Posterior vena cava (tissue), 2 donors: ENCODE measurements around the gene GRM4. TPM values are rescaled to one million over a fixed set of nuclear protein-coding genes. Genes with fewer than 3 reads are reported as not detected.
A peak's percentile ranks its signal among the peaks of the same experiment; 100 is the strongest.
"Not testable (repeated sequence)": the region's sequence is repeated elsewhere in the genome, so short reads cannot be mapped to it uniquely, and the experiment has no call there.

Experiments
- DNase-seq: peaks from one replicate; pipeline ENCODE4 v3.0.0-alpha.2; 2020; ENCODE audit warnings: low spot score
- intact Hi-C, 2 donors: fragments of 100-400 bp; cut with DNase I; formaldehyde crosslinking; loops; one replicate each; pipeline versions ENCODE4 v1.14.1 to v1.14.2; 2022 to 2023
- total RNA-seq, 2 donors: library from RNA; stranded (reverse); fragmentation: NEBNext Ultra II Directional; extraction: Animal tissue kit (Norgen Biotek cat#: 25700); gene quantifications; one replicate each; pipeline ENCODE4 v1.2.1, GENCODE V29; 2021
- donor health status: DM: yes; HTN: yes; CAD: no.
- donor health status: DM: yes; HTN: yes; CAD: no.

Gene GRM4
- total RNA-seq, 2 donors from 2014 or later: not detected

DNA sequence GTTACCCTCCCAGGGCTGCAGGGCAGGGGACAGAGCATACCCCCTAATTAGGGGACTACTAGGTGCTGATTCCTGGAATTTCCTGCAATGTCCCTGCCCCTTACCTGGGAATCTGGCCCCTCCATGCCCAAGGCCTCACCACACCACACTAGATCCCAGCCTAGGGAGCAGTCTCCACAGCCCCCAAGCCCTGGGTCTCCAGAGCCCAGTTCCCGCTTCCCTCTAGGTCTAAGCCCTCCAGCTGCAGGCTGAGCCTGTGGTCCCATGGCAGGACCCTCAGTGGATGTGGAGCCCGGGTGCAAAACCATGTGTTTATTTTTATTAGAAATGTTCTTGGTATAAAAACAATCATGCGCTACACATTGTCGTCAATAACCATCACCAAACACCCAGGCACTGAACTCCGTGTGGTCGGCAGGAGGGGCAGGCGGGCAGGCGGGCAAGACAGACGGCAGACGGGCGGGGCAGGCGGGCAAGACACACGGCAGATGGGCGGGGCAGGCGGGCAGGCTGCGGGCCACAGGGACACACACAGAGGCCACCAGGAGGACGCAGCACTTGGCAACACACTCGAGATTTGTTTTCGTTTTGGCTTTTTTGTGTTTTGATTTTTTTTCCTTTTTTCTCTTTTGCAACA lies 124.2 kb downstream of the GRM4 start:
- intact Hi-C loops: loop anchor here in 1 of 2 donors (10.0 kb wide), 1 partner anchor 247 kb away; no protein-coding TSS in a partner anchor
- DNase-seq: no peak

DNA sequence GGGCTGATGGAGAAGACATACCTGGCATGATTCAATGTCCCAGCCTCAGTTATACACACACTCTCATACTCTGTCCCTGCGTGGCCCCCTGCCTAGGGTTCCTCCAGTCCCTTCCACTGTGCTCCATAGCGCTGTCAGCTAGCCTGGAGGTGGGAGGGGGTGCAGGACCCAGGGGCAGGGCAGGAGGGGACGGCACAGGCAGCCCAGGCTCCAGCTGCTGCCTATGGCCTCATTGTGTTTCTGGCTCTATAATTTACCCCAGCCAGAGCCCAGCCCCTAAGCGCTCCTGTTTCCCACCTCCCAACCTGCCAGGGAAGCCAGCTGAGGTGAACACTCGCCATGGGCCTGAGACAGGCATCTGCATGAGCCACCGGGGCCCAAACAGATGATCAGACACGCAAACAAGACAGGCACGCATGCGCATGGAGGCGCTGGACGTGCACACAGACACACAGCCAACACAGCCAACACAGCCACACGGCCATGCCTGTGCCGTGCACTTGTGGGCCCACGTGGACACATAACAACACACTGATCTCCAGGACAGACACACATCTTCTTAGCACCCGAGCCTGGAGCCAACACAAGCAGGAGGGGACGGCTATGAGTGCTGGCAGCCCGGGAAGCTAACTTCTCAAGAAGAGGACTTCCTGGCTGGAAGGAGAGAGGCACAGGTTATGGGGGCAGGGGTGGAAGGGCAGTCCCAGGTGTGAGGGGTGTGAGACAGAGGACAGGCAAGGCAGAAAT lies 124.9 kb downstream of the GRM4 start:
- DNase-seq: peak; percentile 68
- intact Hi-C loops: loop anchor here in 1 of 2 donors (10.0 kb wide), 1 partner anchor 246 kb away; no protein-coding TSS in a partner anchor

DNA sequence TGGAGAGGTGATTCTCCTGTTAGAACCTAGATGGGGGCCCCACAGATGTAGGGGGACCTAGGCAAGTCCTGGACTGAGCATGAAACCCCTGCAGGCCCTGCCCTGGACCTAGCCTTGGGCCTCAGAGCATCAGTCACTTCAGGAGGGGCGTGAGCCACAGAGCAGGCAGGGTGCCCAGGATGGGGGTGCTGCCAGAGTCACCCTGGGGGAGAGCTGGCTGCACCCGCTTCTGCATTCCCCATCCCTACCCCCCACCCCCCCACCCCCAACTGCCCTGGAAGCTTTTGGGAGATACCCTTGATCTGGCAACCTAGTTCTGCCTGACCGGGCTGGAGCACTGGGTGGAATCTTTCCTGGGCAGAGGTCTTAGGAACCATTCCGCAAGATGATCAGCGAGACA lies 125.6 kb downstream of the GRM4 start:
- peak; percentile 70 for DNase-seq
- intact Hi-C loops: loop anchor here in 1 of 2 donors (10.0 kb wide), 1 partner anchor 245 kb away; no protein-coding TSS in a partner anchor

DNA sequence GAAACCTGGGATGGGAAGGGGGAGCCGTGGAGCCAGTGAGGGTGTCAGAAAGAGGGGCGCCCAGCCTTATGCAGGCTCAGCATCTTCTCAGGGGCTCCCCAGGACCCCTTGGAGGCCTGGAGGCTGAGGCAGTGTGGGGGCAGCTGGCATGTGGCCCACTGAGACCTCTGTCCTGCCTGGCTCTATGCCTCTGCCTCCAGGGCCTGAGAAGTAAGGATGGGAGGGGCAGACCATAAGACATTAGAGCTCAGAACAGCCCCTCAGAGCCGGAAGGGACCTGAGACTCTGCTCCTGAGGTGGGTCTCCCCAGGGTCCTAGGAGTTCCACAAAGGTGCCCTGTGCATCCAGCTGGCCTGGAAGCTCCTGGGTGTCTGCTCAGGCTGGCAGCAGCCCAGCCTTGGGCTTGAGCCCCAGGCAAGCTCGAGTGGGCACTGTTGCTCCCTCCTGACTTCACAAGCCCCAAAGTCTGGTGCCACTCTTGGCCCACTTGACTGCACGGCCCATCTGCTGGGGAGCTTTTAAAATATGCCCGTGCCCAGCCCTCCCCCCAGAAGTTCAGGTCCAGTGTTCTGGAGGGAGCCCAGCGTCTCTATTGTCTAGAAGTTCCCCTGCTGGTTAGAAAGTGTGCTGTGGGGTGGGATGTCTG lies 126.8 kb downstream of the GRM4 start:
- intact Hi-C loops: no loop called here
- no peak for DNase-seq

DNA sequence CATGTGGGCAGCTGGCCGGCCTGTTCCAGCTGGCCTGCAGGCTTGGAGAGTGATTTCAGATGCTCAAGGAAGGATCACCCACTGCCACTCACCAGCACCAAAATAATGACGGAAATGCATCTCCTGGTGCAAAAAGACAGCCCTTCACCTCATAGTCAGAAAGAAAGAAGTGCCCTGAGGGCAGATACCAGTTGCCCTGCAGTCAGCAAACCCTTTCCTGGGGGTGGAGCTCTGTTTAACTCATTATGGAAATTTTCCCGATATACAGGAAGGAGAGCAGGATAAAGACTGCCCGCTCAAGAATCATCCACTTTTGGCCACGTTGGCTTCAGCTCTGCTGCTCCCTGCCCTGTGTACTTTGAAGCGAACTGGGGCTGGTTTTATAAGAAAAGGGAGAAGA lies 127.9 kb downstream of the GRM4 start:
- no peak for DNase-seq
- intact Hi-C loops: no loop called here

DNA sequence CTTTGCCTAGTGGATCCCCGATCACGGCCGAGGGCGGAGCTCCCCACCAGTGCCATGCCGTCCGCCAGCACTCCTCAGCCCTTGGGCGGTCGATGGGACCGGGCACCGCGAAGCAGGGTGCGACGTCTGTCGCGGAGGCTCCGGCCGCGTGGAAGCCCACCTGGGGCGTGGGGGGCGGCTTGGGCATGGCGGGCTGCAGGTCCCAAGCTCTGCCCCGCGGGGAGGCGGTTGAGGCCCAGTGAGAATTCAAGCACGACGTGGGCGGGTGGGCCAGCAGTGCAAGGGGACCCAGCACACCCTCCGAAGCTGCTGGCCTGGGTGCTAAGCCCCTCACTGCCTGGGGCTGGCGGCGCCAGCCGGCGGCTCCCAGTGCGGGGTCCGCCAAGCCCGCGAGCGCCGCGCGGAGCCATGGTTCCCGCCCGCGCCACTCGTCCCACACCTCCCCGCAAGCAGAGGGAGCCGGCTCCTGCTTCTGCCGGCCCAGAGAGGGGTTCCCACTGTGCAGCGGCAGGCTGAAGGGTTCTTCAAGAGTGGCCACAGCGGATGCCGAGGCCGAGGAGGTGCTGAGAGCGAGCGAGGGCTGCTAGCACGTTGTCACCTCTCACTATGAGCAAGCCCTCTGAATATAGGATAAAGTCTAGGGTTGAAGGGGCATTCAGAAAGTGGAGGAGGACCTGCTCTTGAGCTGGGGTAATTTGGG lies 128.6 kb downstream of the GRM4 start:
- intact Hi-C loops: no loop called here
- no peak for DNase-seq

DNA sequence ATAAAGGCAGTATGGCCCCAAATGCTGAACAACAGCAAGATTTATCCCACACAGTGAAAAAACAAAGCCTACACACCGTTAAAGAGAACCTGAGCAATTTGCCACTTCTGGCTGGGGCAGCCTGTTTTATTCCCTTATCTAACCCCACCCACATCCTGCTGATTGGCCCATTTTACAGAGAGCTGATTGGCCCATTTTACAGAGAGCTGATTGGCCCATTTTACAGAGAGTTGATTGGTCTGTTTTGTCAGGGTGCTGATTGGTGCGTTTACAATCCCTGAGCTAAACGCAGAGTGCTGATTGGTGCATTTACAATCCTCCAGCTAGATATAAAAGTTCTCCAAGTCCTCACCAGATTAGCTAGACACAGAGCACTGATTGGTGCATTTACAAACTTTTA lies 129.3 kb downstream of the GRM4 start:
- DNase-seq, intact Hi-C loops: not testable (repeated sequence)

DNA sequence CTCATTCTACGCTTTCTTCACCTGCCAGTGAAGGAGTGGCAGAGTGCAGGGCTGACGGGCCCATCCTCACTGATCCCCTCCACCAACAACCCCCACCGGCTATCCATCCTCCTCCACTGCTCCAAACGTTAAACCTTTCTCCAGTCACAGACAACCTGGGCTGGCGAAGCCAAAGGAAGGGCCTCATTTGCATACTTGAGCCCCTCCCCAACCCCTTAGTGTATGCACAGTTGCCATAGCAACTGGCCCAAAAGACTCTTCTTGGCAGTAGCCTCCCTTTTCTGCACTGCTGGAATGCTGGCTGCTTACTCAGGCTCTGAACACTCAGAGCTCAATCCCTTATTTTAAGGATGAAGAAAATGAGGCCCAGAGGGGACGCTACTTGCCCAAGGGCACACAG lies 130.3 kb downstream of the GRM4 start:
- no peak for DNase-seq
- intact Hi-C loops: no loop called here

DNA sequence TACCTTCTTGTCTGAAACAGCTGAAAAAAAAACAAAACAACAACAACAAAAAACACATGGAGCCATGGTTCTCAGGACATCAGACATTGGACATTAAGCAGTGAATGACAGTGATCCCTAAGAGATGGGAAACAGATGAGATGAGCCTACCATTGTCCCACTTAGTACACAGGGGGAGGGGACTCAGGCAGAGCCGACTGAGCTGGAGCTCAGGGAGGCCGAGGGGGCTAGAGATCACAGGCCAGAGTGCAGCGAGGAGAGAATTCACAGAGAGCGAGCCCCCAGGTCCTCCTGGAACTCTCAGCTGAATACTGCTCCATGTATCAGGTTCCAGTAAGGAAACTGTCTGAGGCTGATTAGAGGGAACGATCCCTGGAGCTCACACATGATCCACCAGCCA lies 134.6 kb downstream of the GRM4 start:
- DNase-seq: peak; percentile 12
- intact Hi-C loops: no loop called here

DNA sequence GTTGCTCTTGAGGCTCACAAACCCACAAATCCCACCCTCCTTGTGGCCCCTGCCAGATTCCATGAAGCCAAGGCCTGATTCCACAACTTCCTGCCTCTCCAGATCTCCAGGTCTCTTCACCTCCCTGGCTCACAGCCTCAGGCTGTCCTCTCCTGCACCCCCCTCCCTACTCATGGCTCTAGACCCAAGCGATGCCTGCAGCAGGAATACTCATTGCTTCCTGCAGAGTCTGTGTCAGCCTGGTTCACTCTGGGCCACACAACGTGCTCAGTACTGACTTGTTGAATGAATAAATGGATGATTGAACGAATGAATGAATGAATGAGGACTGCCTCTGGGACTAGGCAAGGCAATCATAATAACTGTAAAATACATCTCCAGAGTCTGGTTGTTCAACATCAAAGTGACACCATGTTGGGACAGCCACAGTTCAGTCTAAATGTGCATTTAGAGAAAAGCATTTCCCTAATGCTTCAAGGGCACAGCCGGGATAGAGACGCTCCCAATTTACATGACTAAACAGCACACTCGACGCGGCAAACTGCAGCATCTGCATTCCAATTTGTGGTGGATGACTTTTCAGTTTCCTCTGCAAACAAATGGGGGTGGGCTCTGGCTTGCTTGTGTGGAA lies 139.9 kb downstream of the GRM4 start:
- intact Hi-C loops: no loop called here
- DNase-seq: peak; percentile 40

DNA sequence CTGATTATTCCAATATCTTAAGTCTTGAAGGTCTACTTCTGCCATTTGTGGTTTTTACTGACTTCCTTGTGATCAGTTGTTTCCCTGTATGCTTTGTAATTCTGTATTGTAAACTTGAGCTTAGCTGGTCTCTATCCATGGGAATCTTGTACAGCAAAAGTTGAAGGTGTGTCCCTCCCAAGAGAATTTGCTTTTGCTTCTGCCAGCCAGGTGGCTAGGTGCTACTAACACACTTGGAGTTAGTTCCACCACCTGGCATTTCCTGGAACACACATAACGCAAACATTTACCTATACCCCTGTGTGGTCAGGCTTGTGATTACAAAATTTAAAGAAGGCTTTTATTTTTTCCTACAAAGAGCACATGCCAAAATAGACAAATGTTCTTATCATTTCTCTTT lies 141.2 kb downstream of the GRM4 start:
- DNase-seq: peak; percentile 26
- intact Hi-C loops: loop anchor here in 1 of 2 donors (5.0 kb wide), 1 partner anchor 1278 kb away; no protein-coding TSS in a partner anchor

DNA sequence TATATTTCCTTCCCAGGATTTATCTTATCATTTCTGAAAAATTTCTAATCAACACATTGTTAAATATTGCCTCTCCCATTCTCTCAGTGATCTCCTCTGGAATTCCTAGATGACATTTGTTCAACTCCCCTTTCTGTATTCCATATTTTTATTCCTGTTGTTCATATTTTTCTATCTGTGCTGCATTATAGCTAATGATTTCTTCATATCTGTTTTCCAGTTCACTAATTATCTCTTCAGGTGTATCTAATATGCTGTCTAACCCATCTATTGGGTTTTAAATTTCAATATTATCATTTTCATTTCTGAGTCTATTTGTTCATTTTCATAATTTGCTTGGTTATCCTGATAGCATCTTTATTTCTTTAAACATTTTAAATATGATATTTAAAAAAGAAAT lies 141.9 kb downstream of the GRM4 start:
- intact Hi-C loops: loop anchor here in 1 of 2 donors (5.0 kb wide), 1 partner anchor 1278 kb away; no protein-coding TSS in a partner anchor
- no peak for DNase-seq

DNA sequence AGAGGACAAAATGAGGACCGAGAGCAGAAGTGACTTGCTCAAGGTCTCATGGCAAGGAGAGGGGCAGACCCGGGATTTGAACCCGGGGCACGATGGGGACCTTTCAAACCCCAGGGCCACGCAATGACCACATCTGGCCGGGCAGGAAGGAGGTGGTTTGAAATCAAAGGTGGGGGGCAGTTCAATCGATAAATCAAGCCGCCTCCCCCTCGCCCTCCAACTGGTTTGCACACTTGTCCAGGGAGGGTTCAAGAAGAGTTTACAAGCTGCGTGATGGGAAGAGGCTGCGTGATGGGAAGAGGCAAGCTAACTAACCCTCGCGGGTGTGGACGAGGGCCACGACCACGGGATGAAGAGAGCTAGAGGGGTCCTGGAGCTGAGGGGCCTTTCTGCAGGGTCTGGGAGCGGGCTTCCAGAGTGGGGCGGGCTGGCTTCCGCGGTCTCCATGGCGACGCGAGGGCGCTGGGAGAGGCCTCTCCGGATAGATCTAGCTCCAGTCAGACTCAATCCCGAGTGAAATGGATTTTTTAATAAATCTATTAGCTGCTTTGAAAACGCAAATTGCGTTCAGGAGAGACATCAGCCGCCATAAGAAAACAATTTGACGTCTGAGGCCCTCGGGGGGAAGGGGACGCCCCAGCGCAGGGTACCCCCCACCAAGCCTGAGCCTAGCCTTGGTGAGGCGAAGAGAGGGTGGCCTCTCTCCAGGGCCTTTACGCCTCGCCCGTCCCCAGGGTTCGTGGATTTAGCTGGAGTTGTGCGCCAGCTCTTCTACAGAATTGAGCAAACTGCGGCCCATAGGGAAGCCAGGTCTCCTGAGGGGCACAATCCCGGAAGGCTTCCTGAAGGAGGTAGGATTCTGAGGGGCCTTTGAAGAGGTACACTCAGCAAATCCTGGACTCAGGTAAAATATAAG lies 143.9 kb downstream of the GRM4 start:
- intact Hi-C loops: loop anchor here in 1 of 2 donors (5.0 kb wide), 1 partner anchor 1280 kb away; no protein-coding TSS in a partner anchor
- DNase-seq: peak; percentile 73

DNA sequence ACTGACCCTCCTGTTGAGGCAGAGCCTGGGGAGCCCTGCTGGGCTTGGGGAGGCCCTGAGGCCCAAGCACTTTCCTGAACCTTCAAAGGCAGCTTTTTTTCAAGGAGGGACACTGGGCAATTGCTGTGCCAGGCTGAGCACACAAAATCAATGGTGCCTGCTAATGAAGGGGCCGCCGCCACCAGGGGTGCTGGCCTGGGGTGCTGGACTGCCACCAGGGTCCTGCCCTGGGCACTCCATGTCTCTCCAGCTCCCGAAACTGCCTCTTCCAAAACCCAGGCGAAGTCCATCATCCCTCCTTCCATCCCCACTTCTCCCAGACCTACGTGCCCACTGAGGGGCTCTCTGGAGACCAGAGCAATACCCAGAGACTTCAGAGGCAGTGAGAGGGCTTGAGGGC lies 145.6 kb downstream of the GRM4 start:
- intact Hi-C loops: loop anchor here in 1 of 2 donors (5.0 kb wide), 1 partner anchor 1282 kb away; no protein-coding TSS in a partner anchor
- peak; percentile 41 for DNase-seq

DNA sequence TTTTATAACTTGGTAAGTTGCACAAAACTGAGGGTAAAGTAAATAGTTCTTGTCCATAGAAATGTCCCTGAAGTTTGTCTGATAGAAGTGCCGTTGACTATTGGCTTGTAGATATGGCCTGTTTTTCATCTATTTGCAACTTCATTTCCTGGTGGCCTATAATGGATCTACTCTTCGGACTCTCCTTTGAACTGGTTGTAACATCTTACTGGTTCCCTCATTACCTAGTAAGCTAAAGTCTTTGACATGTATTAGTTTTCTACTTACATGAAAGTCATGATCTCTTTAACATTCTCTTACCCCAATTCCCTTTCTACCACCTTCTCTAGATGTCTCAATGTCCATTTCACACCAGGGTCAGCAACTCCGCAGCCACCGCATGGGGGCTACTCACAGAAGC lies 146.3 kb downstream of the GRM4 start:
- intact Hi-C loops: no loop called here
- peak; percentile 29 for DNase-seq

DNA sequence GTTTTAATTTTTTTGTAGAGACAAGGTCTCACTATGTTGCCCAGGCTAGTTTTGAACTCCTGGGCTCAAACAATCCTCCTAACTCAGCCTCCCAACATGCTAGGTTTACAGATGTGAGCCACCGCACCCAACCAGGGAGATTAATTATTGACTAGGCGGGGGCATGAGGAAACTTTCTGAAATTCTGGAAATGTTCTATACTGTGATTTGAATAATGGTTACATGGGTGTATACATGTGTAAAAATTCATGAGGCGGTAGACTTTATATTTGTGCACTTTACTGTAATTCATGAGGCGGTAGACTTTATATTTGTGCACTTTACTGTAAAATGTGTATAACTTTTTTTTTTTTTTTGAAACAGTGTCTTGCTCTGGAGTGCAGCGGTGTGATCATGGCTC lies 147.2 kb downstream of the GRM4 start:
- no peak for DNase-seq
- intact Hi-C loops: no loop called here

DNA sequence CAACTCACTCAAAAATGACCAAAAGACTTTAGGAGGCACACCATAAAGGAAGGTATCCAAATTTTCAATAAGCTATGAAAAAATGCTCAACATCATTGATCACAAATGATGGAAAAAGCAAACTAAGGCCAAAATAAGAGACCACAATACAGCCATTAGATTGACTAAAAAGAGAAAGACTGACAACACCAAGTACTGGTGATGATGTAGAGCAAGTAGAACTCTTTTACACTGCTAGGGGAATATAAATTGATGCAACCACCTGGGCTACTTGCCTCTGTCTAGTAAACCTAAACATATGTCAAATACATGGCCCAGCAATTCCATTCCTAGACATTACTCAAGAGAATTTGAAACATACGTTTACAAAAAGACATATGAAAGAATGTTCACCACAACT lies 148.6 kb downstream of the GRM4 start:
- DNase-seq: no peak
- intact Hi-C loops: no loop called here

DNA sequence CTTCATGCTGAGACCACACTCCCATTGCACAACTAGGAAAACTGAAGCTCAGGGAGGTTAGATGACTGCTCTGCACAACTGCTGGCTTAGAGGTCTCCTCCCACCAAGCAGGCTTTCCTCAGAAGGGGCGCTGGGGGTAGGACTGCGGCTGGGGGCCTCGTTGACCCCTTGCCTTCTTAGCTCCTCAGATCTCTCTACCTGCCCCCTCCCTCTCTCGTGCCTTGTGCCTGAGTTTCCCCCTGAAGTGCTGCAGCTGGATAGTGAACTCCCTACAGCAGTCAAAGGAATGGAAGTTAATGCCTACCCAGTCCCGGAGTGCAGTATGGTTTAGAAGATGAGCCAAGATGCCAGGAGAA lies 149.8 kb downstream of the GRM4 start:
- intact Hi-C loops: no loop called here
- DNase-seq: peak; percentile 35
